Epithelial cell of proximal tubule (primary cell): ENCODE data around the gene OSBPL8. TPM values are rescaled to one million over a fixed set of nuclear protein-coding genes. Genes with fewer than 3 reads are reported as not detected.
A peak's percentile ranks its signal among the peaks of the same experiment; 100 is the strongest.
"Not testable (repeated sequence)": the region's sequence is repeated elsewhere in the genome, so short reads cannot be mapped to it uniquely, and the experiment has no call there.

Experiments used
- DNase-seq: peaks from one replicate; pipeline ENCODE4 v3.0.0-alpha.2; 2011; ENCODE audit warnings: low read depth
- H3K4me3 ChIP-seq: 2 replicates; pipeline ENCODE4 v1.5.1; 2011; ENCODE audit warnings: low read depth, mild to moderate bottlenecking, low read length
- CTCF ChIP-seq: conservative IDR thresholded peaks from 2 replicates; pipeline ENCODE4 v1.5.1; 2012; ENCODE audit warnings: low read depth, mild to moderate bottlenecking, low read length
- total RNA-seq: library from RNA; depleted of rRNA; stranded (reverse); fragments of >200 nt; gene quantifications from 2 replicates; pipeline ENCODE4 v1.2.3, GENCODE V29; 2015

The OSBPL8 gene
- total RNA-seq, 1 donor from 2014 or later: 46.5 TPM

DNA sequence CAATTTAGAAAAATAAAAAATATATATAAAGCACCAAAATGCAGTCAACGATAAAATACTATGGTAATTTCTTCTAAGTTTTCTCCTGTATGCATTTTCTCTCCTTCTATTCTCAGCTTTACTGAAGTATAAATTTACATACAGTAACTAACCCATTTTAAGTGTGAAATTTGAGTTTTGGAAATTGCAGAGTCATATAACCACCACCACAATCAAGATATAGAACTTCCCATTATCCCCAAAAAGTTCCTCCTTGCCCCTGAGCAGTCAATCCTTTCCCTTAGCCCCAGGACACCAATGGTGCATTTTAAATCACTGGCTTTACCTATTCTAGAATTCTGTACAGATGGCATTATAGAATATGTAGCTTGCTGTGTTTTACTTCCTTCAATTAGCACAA is 180.3 kb downstream of the OSBPL8 start:
- no peak for TF ChIP-seq CTCF
- DNase-seq: no peak
- no peak overlapping the region for H3K4me3 ChIP-seq

GRCh38 chr12:76376876-76377275 is 182.7 kb downstream of the OSBPL8 start:
- not testable (repeated sequence) for DNase-seq, H3K4me3 ChIP-seq

GRCh38 chr12:76375939-76376338 is 183.6 kb downstream of the OSBPL8 start:
- TF ChIP-seq CTCF: no peak
- H3K4me3 ChIP-seq: no peak overlapping the region
- DNase-seq: peak; percentile 4

- DNase-seq: peak; percentile 7
- no peak for TF ChIP-seq CTCF
- no peak overlapping the region for H3K4me3 ChIP-seq
Observed at GRCh38 chr12:76375470-76375869, 184.1 kb downstream of the OSBPL8 start.

DNA sequence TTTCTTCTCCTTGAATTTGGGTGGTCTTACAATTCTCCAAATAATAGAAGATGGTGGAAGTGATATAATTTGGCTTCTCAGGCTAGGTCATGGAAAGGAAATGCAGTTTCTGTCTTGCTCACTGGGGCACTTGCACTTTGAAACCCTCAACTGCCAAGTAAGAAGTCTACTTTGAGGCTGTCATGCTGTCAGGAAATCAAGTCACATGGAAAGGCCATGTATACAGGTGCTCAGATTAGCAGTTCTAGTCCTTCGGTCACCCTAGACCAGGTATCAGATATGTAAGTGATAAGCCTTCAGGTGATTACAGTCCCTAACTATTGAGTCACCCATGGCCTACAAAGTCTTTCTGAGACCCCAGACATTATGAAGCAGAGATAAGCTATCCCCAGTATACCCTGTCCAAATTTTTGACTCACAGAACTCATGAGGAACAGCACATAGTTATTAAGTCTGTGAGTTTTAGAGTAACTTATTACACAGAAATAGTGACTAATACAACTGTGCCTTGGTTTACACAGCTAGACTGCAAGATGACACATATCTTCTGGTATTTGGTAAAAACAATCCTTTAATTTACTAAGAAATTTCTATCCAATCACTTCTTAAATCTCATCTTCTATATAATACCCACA is 185.1 kb downstream of the OSBPL8 start:
- peak; percentile 87 for DNase-seq
- no peak overlapping the region for H3K4me3 ChIP-seq
- no peak for TF ChIP-seq CTCF

DNA sequence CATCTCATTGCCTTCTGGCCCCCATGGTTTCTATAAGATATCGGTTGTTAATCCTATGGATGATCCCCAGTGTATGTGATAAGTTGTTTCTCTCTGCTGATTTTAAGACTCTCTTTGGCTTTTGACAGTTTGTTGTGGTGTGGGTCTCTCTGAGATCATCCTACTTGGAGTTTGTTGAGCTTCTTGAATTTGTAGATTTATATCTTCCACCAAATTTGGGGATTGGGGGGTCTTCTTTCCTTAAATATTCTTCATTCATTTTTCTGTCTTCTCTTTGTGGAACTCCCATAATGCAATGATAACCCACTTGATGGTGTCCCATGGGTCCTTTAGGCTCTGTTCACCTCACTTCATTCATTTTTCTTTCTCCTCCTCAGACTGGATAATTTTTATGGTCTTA is 191.3 kb downstream of the OSBPL8 start:
- TF ChIP-seq CTCF: no peak
- no peak overlapping the region for H3K4me3 ChIP-seq
- no peak for DNase-seq

GRCh38 chr12:76366163-76366562 is 193.4 kb downstream of the OSBPL8 start:
- no peak for TF ChIP-seq CTCF
- H3K4me3 ChIP-seq: no peak overlapping the region
- DNase-seq: no peak

GRCh38 chr12:76364131-76364530 is 195.4 kb downstream of the OSBPL8 start:
- H3K4me3 ChIP-seq: not testable (repeated sequence)

More at GRCh38 chr12:76364131-76364530, 195.4 kb downstream of the OSBPL8 start:
- DNase-seq: not testable (repeated sequence)
